DOHH2 (cell line): ENCODE measurements around the gene ERLEC1.
"Not testable (repeated sequence)": the region's sequence is repeated elsewhere in the genome, so short reads cannot be mapped to it uniquely, and the experiment has no call there.

Experiments used
- H3F3A ChIP-seq: fragments of 200-600 bp; sonication (generic), shearing (Covaris generic); 2 replicates; pipeline ENCODE4 v1.6.0; 2016; ENCODE audit warnings: antibody characterized with exemption, mild to moderate bottlenecking; ENCODE audit not compliant: control insufficient read depth, insufficient read depth
- H3K27ac ChIP-seq: fragments of 200-600 bp; sonication (generic); 2 replicates; pipeline ENCODE4 v1.5.1; 2014; ENCODE audit warnings: low read depth, mild to moderate bottlenecking, low read length, moderate library complexity
- H3K27me3 ChIP-seq: fragments of 200-600 bp; sonication (generic); 2 replicates; pipeline ENCODE4 v1.6.1; 2014; ENCODE audit warnings: mild to moderate bottlenecking, low read length, mixed read lengths; ENCODE audit not compliant: control insufficient read depth
- H3K36me3 ChIP-seq: fragments of 200-600 bp; sonication (generic); 2 replicates; pipeline ENCODE4 v1.6.1; 2014; ENCODE audit warnings: mild to moderate bottlenecking, low read length, moderate library complexity, mixed read lengths; ENCODE audit not compliant: control insufficient read depth
- H3K4me1 ChIP-seq: fragments of 200-600 bp; sonication (generic); 2 replicates; pipeline ENCODE4 v1.6.1; 2014; ENCODE audit warnings: mild to moderate bottlenecking, low read length, mixed read lengths; ENCODE audit not compliant: control insufficient read depth
- H3K4me2 ChIP-seq: fragments of 200-600 bp; sonication (generic); 2 replicates; pipeline ENCODE4 v1.6.0; 2014; ENCODE audit warnings: mild to moderate bottlenecking, low read length, moderate library complexity
- H3K4me3 ChIP-seq: fragments of 200-600 bp; sonication (generic); 2 replicates; pipeline ENCODE4 v1.5.1; 2014; ENCODE audit warnings: mild to moderate bottlenecking, low read length, mixed read lengths
- H3K79me2 ChIP-seq: fragments of 200-600 bp; sonication (generic); 2 replicates; pipeline ENCODE4 v1.6.1; 2014; ENCODE audit warnings: mild to moderate bottlenecking, low read length, mixed read lengths; ENCODE audit not compliant: control insufficient read depth
- H3K9me2 ChIP-seq: fragments of 200-600 bp; sonication (generic); replicated peaks from 2 replicates; pipeline ENCODE4 v1.6.1; 2014; ENCODE audit warnings: mild to moderate bottlenecking, low read length, mixed read lengths; ENCODE audit not compliant: control insufficient read depth
- H3K9me3 ChIP-seq: fragments of 200-600 bp; sonication (generic); 2 replicates; pipeline ENCODE4 v1.6.1; 2014; ENCODE audit warnings: antibody characterized with exemption, low read length, mixed read lengths; ENCODE audit not compliant: control insufficient read depth, insufficient read depth
- H4K20me1 ChIP-seq: fragments of 200-600 bp; sonication (generic); 2 replicates; pipeline ENCODE4 v1.6.0; 2014; ENCODE audit warnings: low read depth, mild to moderate bottlenecking, antibody characterized with exemption, low read length, moderate library complexity; ENCODE audit not compliant: control insufficient read depth, insufficient read depth
- CTCF ChIP-seq: fragments of 200-600 bp; sonication (generic); IDR thresholded peaks from one replicate; pipeline ENCODE4 v1.5.1; 2014; ENCODE audit warnings: antibody characterized with exemption, mild to moderate bottlenecking, low read depth, low read length; ENCODE audit not compliant: poor library complexity, severe bottlenecking
- EZH2phosphoT487 ChIP-seq: fragments of 200-600 bp; sonication (generic); IDR thresholded peaks from 2 replicates; pipeline ENCODE4 v1.6.1; 2017; ENCODE audit warnings: borderline replicate concordance, mild to moderate bottlenecking, antibody characterized with exemption, low read length, moderate library complexity, mixed read lengths

ERLEC1 gene

DNA sequence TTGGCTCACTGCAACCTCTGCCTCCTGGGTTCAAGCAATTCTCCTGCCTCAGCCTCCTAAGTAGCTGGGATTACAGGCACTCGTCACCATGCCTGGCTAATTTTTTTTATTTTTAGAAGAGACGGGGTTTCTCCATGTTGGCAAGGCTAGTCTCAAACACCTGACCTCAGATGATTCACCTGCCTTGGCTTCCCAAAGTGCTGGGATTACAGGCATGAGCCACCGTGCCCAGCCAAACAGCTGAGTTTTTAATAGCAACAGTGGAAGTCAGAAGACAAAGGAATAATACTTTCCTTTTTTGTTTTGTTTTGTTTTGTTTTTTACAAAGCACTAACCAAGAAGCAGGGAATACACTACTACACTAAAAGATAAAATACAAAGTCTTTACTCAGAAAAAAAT, 56.0 kb downstream of the ERLEC1 start:
- Histone ChIP-seq H3K9me3 (no peaks in the 10 kb centered on the region), H3K27ac (no peak overlapping the region), H3K27me3 (no peaks in the 10 kb centered on the region), H3K36me3 (no peaks in the 10 kb centered on the region), H3K4me3 (no peak overlapping the region), H3K4me1 (0 out of 2 replicates have a peak, but pooled peaks cover 3% of the 10 kb centered on the region), H3F3A (no peaks in the 10 kb centered on the region), H4K20me1 (no peaks in the 10 kb centered on the region), H3K79me2 (no peaks in the 10 kb centered on the region), H3K9me2 (no peaks in the 10 kb centered on the region), H3K4me2 (no peak overlapping the region)
- TF ChIP-seq EZH2phosphoT487 = no peak
- no peak for TF ChIP-seq CTCF

- Histone ChIP-seq H3K27ac (no peak overlapping the region), H3K9me2 (no peaks in the 10 kb centered on the region), H3F3A (no peaks in the 10 kb centered on the region), H3K9me3 (no peaks in the 10 kb centered on the region), H3K4me1 (0 out of 2 replicates have a peak, but pooled peaks cover 3% of the 10 kb centered on the region), H3K79me2 (no peaks in the 10 kb centered on the region), H3K27me3 (no peaks in the 10 kb centered on the region), H3K36me3 (no peaks in the 10 kb centered on the region), H4K20me1 (no peaks in the 10 kb centered on the region), H3K4me3 (no peak overlapping the region), H3K4me2 (no peak overlapping the region)
- TF ChIP-seq CTCF (no peak), EZH2phosphoT487 (no peak)
Observed at GRCh38 chr2:53843595-53843994, 56.8 kb downstream of the ERLEC1 start.

DNA sequence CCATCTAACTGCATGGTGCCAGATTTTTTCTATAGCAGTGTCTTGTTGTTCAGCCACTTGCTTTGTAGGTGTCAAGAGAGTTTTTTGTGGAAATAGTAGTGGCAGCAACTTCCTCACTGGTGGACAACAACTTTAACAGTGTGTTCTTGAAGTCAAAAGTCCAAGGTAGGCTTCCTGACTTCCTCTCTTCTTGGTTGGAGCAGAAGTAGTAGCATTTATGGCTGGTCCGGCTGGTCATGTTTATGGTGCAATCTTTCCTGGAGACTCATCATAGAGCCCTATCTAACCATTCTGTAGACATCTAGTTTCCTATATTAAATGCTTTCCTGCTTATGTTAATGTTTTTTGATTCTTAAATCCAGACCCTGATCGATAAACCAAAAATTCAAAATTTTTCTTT, 61.2 kb downstream of the ERLEC1 start:
- H3K27ac ChIP-seq = no peak overlapping the region
- no peaks in the 10 kb centered on the region for H3K9me2 ChIP-seq
- H3K4me3 ChIP-seq = no peak overlapping the region
- H3K4me1 ChIP-seq = no peaks in the 10 kb centered on the region
- H3K36me3 ChIP-seq = peaks cover 3% of the 10 kb centered on the region
- H3K79me2 ChIP-seq = no peaks in the 10 kb centered on the region
- H3F3A ChIP-seq = 0 out of 2 replicates have a peak, but pooled peaks cover 4% of the 10 kb centered on the region
- no peaks in the 10 kb centered on the region for H3K27me3 ChIP-seq
- H4K20me1 ChIP-seq = no peaks in the 10 kb centered on the region
- no peaks in the 10 kb centered on the region for H3K9me3 ChIP-seq
- H3K4me2 ChIP-seq = no peak overlapping the region
- TF ChIP-seq EZH2phosphoT487 = no peak
- no peak for TF ChIP-seq CTCF

- H3K79me2 ChIP-seq, H3F3A ChIP-seq, H3K9me2 ChIP-seq, H3K9me3 ChIP-seq, H3K4me1 ChIP-seq, H3K4me2 ChIP-seq, H3K4me3 ChIP-seq, H3K27ac ChIP-seq, H3K27me3 ChIP-seq, H4K20me1 ChIP-seq: not testable (repeated sequence)
- peaks cover 22% of the 10 kb centered on the region for H3K36me3 ChIP-seq
Observed at GRCh38 chr2:53851052-53851757, 64.4 kb downstream of the ERLEC1 start.
